ENCODE results near the gene TIPIN. TPM values are rescaled to one million over a fixed set of nuclear protein-coding genes. Genes with fewer than 3 reads are reported as not detected.

Gene TIPIN
- total RNA-seq, 4 donors from 2014 or later: 2.2 to 4.0 (median 2.5) TPM; not detected in 1

GRCh38 chr15:66328771-66329170 is 27.7 kb downstream of the TIPIN start:
- no peaks in the 10 kb centered on the region for H3K9me3 ChIP-seq
- DNase-seq: no peak
- TF ChIP-seq EP300 (IDR thresholded peaks at IDR 0.05; ENCODE audit: low read depth) (no peak), POLR2AphosphoS5 (IDR thresholded peaks at IDR 0.05) (no peak), POLR2A (IDR thresholded peaks at IDR 0.05) (no peak)
- TF ChIP-seq, protein P1, sequence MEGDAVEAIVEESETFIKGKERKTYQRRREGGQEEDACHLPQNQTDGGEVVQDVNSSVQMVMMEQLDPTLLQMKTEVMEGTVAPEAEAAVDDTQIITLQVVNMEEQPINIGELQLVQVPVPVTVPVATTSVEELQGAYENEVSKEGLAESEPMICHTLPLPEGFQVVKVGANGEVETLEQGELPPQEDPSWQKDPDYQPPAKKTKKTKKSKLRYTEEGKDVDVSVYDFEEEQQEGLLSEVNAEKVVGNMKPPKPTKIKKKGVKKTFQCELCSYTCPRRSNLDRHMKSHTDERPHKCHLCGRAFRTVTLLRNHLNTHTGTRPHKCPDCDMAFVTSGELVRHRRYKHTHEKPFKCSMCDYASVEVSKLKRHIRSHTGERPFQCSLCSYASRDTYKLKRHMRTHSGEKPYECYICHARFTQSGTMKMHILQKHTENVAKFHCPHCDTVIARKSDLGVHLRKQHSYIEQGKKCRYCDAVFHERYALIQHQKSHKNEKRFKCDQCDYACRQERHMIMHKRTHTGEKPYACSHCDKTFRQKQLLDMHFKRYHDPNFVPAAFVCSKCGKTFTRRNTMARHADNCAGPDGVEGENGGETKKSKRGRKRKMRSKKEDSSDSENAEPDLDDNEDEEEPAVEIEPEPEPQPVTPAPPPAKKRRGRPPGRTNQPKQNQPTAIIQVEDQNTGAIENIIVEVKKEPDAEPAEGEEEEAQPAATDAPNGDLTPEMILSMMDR (IDR thresholded peaks at IDR 0.05): no peak
- H3K36me3 ChIP-seq: peaks cover 0 to 63% (median 27%) of the 10 kb centered on the region in 4 donors
- WGBS, 2 donors (ENCODE audit: low coverage in 1 of 2): 93% methylated on average over 9 to 14 of the region's 14 CpGs
- no peak overlapping the region for H3K27ac ChIP-seq
- in situ Hi-C loops (cut with MboI; ENCODE audit: low pct_ligation_motif_present in 1 of 4, low pct_unique_long_range_greater_than_20kb in 1 of 4, low sequenced_read_pairs in 3 of 4) (no loop called here), intact Hi-C loops (cut with DNase I; ENCODE audit: low total_unique reads) (no loop called here)
- no peaks in the 10 kb centered on the region for H3K4me1 ChIP-seq
- no peak overlapping the region for H3K4me3 ChIP-seq
- H3K27me3 ChIP-seq: no peaks in the 10 kb centered on the region

DNA sequence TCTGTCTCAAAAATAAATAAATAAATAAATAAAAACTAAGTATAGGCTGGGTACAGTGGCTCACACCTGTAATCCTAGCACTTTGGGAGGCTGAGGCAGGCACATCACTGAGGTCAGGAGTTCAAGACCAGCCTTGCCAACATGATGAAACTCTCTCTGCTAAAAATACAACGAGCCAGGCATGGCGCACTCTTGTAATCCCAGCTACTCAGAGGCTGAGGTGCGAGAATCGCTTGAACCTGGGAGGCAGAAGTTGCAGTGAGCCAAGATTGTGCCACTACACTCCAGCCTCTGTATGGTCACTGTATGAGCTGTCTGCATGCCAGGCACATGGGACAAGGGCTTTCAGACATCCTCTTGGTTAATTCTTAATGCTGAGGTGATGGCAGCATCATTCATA is 28.7 kb downstream of the TIPIN start:
- intact Hi-C loops (cut with DNase I; ENCODE audit: low total_unique reads) (no loop called here), in situ Hi-C loops (cut with MboI; ENCODE audit: low pct_ligation_motif_present in 1 of 4, low pct_unique_long_range_greater_than_20kb in 1 of 4, low sequenced_read_pairs in 3 of 4) (no loop called here)
- H3K36me3 ChIP-seq: peaks cover 0 to 63% (median 29%) of the 10 kb centered on the region in 4 donors
- no peak for TF ChIP-seq EP300 (IDR thresholded peaks at IDR 0.05; ENCODE audit: low read depth)
- no peak for TF ChIP-seq POLR2AphosphoS5 (IDR thresholded peaks at IDR 0.05)
- TF ChIP-seq POLR2A (IDR thresholded peaks at IDR 0.05): no peak
- TF ChIP-seq, protein P1 (IDR thresholded peaks at IDR 0.05): no peak
- no peak overlapping the region for H3K4me3 ChIP-seq
- DNase-seq: no peak
- H3K9me3 ChIP-seq: no peaks in the 10 kb centered on the region
- no peaks in the 10 kb centered on the region for H3K27me3 ChIP-seq
- 94 to 96% methylated on average over 4 of the region's 4 CpGs for WGBS, 2 donors (ENCODE audit: low coverage in 1 of 2)
- H3K4me1 ChIP-seq: no peaks in the 10 kb centered on the region
- H3K27ac ChIP-seq: no peak overlapping the region

GRCh38 chr15:66326051-66326450 is 30.4 kb downstream of the TIPIN start:
- Histone ChIP-seq H3K27ac (no peak overlapping the region), H3K36me3 (peaks cover 0 to 72% (median 22%) of the 10 kb centered on the region in 4 donors), H3K27me3 (no peaks in the 10 kb centered on the region), H3K9me3 (no peaks in the 10 kb centered on the region), H3K4me1 (no peaks in the 10 kb centered on the region), H3K4me3 (no peak overlapping the region)
- in situ Hi-C loops (cut with MboI; ENCODE audit: low pct_ligation_motif_present in 1 of 4, low pct_unique_long_range_greater_than_20kb in 1 of 4, low sequenced_read_pairs in 3 of 4): no loop called here
- no peak for DNase-seq
- intact Hi-C loops (cut with DNase I; ENCODE audit: low total_unique reads): no loop called here
- TF ChIP-seq, protein P1 (IDR thresholded peaks at IDR 0.05): no peak
- no peak for TF ChIP-seq POLR2AphosphoS5 (IDR thresholded peaks at IDR 0.05)
- no peak for TF ChIP-seq POLR2A (IDR thresholded peaks at IDR 0.05)
- no peak for TF ChIP-seq EP300 (IDR thresholded peaks at IDR 0.05; ENCODE audit: low read depth)
- WGBS, 2 donors (ENCODE audit: low coverage in 1 of 2): 91 to 92% methylated on average over 6 to 11 of the region's 11 CpGs

DNA sequence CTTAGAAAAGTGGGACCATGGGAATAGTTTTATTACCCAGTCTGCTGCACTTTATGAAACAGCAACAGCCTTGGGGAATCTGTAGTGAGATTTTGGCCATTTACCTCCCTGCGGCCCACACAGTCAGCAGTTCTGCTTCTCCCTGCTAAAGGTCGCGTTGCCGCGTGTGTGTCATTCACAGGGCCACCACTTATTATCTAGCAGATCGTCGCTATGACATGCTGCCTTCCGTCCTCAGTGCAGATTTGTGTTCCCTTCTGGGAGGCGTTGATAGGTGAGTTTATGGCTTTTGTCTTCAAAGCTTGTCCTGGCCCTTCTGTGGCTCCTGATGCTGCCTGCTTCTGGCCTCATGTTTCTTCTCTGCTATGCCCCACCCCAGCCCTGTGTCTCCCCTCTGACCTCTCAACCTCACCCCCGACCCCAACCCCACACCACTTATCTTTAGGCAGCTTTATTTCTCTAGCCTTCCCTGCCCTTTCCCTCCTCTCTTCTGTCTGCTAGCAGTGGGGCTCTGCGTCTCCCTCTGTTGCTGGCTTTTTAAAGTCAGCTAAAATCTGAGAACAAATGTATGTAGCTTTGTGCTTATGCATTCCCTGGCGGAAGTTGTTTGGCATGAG is 33.1 kb downstream of the TIPIN start:
- no peaks in the 10 kb centered on the region for H3K27me3 ChIP-seq
- no peak for DNase-seq
- H3K9me3 ChIP-seq: no peaks in the 10 kb centered on the region
- H3K4me1 ChIP-seq: no peaks in the 10 kb centered on the region
- H3K4me3 ChIP-seq: no peak overlapping the region
- TF ChIP-seq POLR2AphosphoS5 (IDR thresholded peaks at IDR 0.05) (no peak), EP300 (IDR thresholded peaks at IDR 0.05; ENCODE audit: low read depth) (no peak), POLR2A (IDR thresholded peaks at IDR 0.05) (no peak)
- TF ChIP-seq, protein P1 (IDR thresholded peaks at IDR 0.05): no peak
- H3K36me3 ChIP-seq: peaks cover 0 to 77% (median 21%) of the 10 kb centered on the region in 4 donors
- no peak overlapping the region for H3K27ac ChIP-seq
- 90 to 95% methylated on average over 4 to 12 of the region's 12 CpGs for WGBS, 2 donors (ENCODE audit: low coverage in 1 of 2)
- in situ Hi-C loops (cut with MboI; ENCODE audit: low pct_ligation_motif_present in 1 of 4, low pct_unique_long_range_greater_than_20kb in 1 of 4, low sequenced_read_pairs in 3 of 4): no loop called here
- intact Hi-C loops (cut with DNase I; ENCODE audit: low total_unique reads): no loop called here

Measured in transverse colon (tissue), 4 donors.